Fibroblast of peridontal ligament (primary cell): ENCODE data around the gene CNOT3.

Source experiments
- DNase-seq: peaks from one replicate; pipeline ENCODE4 v3.0.0-alpha.2; 2010; ENCODE audit errors: extremely low read depth

CNOT3 gene

GRCh38 chr19:54149021-54149812 is 11.7 kb downstream of the CNOT3 start:
- DNase-seq, result no peak

DNA sequence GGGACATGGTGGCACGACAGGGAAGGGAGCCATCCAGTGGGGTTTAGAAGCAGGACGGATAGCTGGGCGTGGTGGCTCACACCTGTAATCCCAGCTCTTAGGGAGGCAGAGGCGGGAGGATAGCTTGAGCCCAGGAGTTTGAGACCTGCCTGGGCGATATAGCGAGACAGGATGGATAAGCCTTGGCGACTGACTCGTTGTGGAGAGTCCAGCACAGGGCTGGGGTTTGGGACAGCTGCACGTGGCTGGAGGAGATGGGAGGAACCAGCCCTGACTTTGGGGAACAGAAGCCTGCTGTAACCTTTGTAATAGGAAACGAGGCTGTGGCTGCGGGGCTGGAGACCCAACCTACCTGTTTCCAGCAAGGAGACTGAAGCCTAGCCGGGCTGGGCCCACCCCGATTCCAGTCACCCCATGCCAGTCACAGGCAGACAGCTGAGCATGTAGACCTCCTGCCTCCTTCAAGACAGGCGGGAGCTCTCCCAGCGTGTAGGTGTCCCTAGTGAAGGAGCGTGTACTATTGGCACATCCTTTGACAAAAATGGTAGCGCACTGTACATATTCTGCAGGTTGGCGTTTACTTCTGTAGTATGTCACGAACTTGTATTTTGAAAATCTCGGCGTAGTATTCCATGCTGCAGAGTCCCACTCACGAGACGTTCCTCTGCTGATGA is 13.9 kb downstream of the CNOT3 start:
- no peak for DNase-seq

DNA sequence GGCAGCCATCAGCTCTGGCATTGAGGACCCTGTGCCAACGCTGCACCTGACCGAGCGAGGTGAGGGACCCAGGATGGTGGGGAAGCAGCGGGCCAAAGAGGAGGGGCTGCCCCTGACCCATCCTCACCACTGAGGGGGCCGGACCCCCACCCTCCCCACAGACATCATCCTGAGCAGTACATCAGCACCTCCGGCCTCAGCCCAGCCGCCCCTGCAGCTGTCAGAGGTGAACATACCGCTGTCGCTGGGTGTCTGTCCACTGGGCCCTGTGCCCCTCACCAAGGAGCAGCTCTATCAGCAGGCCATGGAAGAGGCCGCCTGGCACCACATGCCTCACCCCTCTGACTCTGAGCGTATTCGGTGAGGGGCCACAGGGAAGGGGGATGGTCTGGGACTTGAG is 14.7 kb downstream of the CNOT3 start:
- no peak for DNase-seq

- peak; percentile 34 for DNase-seq
Observed at GRCh38 chr19:54152878-54153524, 15.4 kb downstream of the CNOT3 start.

- no peak for DNase-seq
Observed at GRCh38 chr19:54153731-54154326, 16.3 kb downstream of the CNOT3 start.

GRCh38 chr19:54154603-54155345 is 17.2 kb downstream of the CNOT3 start:
- peak; percentile 17 for DNase-seq

- DNase-seq, result no peak
Observed at GRCh38 chr19:54155694-54156093, 18.1 kb downstream of the CNOT3 start.

DNA sequence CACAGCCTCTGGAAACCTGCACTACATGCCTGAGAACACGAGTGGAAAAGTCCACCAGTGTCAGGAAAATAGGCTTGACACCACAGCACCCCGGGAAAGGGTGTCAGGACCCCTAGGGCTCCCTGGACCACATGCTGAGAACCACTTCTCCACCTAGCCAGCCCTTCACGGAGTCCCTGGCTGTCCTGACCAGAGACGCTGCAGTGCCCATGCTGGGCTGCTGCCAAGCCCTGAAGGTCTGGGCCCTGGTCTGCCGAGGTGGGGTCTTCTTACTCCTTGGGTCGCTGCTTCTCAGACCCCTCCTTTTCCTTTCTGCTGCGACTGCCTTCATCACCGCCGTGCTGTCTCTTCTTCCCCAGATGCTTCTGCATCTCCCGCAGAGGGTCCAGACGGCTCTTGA is 18.9 kb downstream of the CNOT3 start:
- DNase-seq, result no peak

- DNase-seq, result no peak
Observed at GRCh38 chr19:54156953-54157352, 19.4 kb downstream of the CNOT3 start.

- DNase-seq, result peak; percentile 36
Observed at GRCh38 chr19:54158812-54159351, 21.3 kb downstream of the CNOT3 start.

DNA sequence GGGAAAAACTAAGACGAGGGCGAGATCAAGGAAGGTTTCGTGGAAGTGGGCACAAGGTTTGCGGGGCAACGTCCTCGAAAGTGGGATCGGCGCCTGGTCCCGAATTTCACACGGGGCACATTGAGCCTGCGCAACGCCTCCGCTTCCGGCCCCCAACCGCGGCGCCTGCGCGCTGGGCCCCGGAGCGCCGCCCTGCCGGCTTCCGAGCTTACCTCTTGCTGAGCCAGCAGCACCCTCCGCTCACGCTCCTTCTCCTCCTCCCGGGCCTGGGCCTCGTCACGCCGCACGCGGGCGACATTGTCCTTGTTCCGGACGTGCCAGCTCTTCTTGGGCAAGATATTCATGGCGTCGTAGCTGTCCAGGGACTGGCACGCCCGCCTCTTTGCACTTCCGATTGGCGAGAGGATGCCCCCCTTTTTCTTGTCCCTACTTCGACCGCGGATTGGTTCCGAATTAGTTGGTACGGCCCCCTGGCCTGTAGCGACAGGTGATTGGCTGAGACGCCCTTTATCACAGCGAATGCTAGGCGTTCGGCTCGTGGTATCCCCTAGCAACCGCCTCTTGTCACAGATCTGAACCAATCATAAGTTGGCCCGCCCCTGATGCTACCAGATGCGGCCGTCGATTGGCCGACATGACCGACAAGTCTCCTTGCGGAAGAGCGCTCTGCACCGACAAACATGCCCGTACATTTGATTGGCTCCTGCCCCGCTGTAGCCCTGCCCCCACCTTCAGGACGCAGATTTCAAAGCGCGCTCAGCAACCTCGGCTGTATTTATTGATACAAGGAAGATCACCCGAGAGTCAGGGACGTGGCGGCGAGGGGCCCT is 22.0 kb downstream of the CNOT3 start, which contains the start of gene LENG1:
Gene LENG1 (minus strand): TSS at position 370 of the 830 bp plus-strand sequence. CDS start 26 bp downstream, at position 344.
- peak; percentile 100 for DNase-seq

DNA sequence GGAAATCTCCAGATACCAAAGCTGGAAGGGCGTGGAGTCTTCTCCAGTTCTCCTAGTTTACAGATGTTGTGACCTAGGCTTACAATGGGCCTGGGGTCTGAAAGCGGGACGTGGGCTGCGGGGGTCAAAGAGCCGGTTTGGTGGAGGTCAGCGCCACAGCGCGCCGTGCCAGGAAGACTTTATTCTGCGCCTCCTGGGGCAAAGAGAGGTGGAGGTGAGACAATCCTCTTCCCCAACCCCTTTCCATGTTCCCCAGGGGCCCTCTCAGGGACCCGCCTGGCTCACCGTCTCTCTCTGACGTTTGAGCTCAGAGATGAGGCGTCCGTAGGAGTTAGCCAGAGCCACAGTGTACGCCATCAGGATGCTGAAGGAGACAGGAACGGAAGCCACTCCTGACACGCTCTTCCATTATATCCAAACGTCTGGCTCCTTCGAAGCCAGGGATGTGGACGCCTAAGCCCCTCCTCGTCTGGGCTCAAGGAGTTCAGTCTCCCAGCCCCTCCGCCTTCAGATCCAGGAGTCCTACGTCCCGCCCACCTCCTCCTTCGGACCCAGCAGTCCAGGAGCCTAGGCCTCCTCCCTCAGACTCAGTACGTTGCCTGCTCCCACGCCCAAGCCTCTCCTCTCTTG is 22.7 kb downstream of the CNOT3 start:
- DNase-seq, result peak; percentile 18

DNA sequence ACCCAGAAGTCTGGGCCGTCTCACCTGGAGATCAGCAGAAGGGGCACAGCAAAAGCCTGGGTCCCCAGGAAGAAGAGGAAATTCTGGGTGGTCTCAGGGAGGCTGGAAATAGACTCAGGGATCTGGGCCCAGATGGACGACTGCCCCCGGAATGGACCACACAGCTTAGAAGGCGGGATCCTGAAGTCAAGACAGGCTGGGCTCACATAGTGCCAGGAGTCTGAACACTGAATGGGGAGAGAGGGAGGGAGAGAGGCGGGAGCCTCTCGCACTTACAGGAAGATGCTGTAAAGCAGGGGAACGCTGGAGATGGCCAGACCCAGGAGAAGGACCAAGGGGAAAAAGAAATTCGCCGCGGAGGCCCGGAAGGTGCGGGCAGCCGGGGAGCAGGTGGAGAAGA is 23.3 kb downstream of the CNOT3 start:
- no peak for DNase-seq

DNA sequence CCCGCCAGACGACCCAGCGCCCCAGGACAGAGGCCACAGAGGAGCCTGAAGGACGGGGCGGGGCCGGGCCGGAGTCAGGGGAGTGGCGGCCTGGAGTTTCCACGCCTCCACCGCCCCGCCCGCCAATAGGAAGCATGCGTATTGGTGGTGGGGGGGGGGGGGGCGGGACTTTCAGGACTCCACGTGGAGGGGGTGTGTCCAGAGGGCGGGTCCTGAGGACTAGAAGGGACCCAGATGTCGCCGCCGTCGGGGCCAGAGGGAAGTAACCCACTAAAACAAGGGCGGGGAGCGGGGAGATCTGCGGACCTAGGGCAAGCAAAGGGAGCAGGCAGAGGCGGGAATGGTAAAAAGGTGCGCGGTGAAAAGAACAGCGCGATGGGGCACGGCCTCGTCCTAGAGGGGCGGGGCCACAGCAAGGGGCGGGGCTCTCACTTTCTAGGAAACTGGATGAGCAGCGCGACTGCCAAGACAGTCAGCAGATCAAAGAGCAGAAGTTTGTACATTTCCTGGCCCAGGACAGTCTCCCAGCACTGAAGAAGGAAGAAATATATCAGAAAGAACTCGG is 24.8 kb downstream of the CNOT3 start:
- DNase-seq, result peak; percentile 27

GRCh38 chr19:54162884-54163283 is 25.3 kb downstream of the CNOT3 start:
- DNase-seq, result no peak

GRCh38 chr19:54164369-54165068 is 27.0 kb downstream of the CNOT3 start:
- DNase-seq, result no peak

DNA sequence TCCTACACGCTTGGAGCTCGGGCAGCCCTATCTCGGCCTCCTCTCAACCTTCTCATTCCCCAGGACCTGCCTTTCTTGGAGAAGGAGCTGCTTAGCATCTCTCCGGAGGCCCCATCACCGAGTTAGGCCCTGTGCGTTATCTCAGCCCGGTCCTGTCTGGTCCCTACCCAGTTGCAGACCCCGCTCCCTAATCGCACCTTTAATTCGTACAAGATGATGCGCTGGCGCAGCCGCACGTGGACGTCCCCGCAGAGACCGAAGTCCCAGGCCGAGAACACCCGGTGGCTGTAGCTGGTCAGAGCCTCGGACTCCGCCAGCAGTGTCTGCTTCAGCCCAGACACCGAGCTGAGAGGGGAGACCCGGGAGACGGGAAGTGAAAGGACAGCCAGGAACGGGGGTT is 27.7 kb downstream of the CNOT3 start:
- no peak for DNase-seq

DNA sequence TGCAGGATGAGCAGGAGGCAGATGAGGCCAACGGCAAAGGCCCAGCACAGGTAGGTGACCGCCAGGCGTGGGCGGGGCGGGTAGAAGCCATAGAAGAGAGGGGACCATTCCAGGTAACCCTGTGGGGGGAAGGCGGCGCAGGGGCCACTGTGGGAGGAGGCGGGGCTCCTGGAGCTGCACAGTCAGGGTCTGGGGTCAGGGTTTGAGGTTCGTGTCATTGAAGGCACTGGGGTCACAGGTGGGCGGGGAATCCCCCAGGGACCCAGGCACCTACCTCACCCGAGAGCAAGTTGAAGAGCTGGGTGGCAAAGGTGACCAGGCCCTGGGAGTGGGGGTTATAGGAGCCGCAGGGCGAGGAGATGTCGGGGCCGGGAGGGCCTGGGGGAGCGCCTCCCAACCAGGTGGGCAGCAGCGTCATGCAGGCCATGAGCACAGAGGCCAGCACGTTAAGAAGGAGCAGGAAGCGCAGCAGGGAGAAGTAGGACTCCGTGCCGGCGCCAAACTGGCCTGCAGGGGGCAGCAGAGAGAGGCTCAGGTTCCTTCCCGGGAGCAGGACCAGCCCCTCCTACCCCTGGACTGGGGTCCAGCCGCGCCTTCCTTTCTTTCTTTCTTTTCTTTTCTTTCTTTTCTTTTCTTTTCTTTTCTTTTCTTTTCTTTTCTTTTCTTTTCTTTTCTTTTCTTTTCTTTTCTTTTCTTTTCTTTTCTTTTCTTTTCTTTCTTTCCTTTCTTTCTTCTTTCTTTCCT is 30.8 kb downstream of the CNOT3 start:
- DNase-seq, result peak; percentile 83
